GM12891 (cell line): Measurements from ENCODE around the gene OR5K2.

ENCODE experiments used
- POLR2A ChIP-seq: IDR thresholded peaks from 2 replicates; pipeline ENCODE4 v1.6.1; 2011; ENCODE audit warnings: low read depth, low read length, control low read depth
- POLR2AphosphoS5 ChIP-seq: IDR thresholded peaks from 2 replicates; pipeline ENCODE4 v1.6.1; 2011; ENCODE audit warnings: low read depth, low read length, control low read depth
- SPI1 ChIP-seq: IDR thresholded peaks from 2 replicates; pipeline ENCODE4 v1.6.1; 2011; ENCODE audit warnings: low read depth, low read length, control low read depth
- TAF1 ChIP-seq: IDR thresholded peaks from 2 replicates; pipeline ENCODE4 v1.6.1; 2011; ENCODE audit warnings: low read depth, low read length, control low read depth

GRCh38 chr3:98504539-98504938 is 7.1 kb downstream of the OR5K2 start:
- TF ChIP-seq SPI1 (no peak), POLR2A (no peak), TAF1 (no peak), POLR2AphosphoS5 (no peak)
